ENCODE results near the gene LHX3. TPM values are rescaled to one million over a fixed set of nuclear protein-coding genes. Genes with fewer than 3 reads are reported as not detected.

Gene LHX3
- total RNA-seq, 2 experiments from 2014 or later = 0.16 TPM; not detected in 1

DNA sequence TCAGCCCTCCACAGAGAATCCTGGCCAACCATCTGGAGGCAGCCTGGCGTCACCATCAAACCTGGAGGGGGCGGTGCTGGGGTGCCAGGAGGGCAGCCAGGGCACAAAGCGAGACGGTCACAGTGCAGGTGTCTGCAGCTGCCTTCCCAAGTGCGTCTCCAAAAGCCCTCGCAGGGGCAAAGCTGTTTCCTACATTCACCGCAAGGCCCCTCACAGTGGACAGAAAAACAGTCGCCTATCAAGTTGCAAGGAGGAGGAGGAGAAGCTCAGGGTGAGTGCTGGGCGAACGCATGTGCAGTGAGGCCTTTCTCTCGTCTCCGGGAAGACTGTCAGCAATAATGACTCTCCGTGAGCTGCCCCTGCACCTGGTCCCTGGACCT lies 18.0 kb upstream of the LHX3 start:
- Mint-ChIP-seq H3K4me1 (ENCODE audit: low read depth) (peaks cover 22% of the 10 kb centered on the region), H3K36me3 (ENCODE audit: low read depth) (peaks cover 17% of the 10 kb centered on the region), H3K4me3 (no peak overlapping the region), H3K27me3 (ENCODE audit: low read depth) (no peaks in the 10 kb centered on the region), H3K27ac (no peak overlapping the region), H3K9me3 (ENCODE audit: insufficient read depth) (no peaks in the 10 kb centered on the region)
- ChIA-PET POLR2A (no interaction called here), CTCF (no interaction called here)
- no peak for DNase-seq
- no peak for ATAC-seq

DNA sequence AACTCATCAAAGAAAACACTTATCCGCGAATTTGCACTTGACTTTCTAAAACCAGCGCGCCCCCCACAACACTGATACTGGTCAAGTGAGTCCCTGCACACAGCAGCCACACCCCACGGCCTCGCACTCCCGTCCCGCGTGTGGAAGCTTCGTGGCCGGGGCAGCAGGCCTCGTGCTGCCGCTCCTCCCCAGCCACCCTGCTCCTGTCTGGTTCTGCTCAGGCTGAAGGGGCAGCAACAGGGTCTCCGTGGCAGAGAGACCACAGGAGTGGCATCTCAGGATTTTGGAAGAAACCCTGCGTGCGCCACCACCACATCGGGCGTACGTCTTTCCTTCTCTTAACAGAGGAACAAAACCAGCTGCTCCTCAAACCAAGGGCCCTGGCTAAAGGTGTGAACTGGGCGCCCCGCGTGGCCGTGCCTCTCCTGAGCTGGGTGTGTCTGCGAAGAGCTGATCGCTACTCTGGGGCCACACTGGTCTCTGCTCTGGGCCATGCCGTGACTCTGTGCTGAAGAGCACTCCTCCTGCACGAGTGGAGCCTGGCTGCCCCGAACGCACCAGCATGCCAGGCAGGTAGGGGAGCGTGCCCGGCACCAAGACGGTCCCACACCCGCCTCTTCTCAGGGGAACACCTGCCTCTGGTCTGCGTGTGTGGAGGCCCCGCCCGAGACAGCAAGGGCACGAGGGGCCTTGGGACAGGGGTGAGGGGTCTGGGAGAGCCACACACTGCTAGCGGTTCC lies 17.4 kb upstream of the LHX3 start:
- H3K9me3 Mint-ChIP-seq (ENCODE audit: insufficient read depth) = no peaks in the 10 kb centered on the region
- H3K27me3 Mint-ChIP-seq (ENCODE audit: low read depth) = no peaks in the 10 kb centered on the region
- H3K36me3 Mint-ChIP-seq (ENCODE audit: low read depth) = peaks cover 17% of the 10 kb centered on the region
- POLR2A ChIA-PET = no interaction called here
- no peak for ATAC-seq
- DNase-seq = no peak
- no peak overlapping the region for H3K27ac Mint-ChIP-seq
- H3K4me1 Mint-ChIP-seq (ENCODE audit: low read depth) = peaks cover 22% of the 10 kb centered on the region
- CTCF ChIA-PET = no interaction called here
- no peak overlapping the region for H3K4me3 Mint-ChIP-seq

DNA sequence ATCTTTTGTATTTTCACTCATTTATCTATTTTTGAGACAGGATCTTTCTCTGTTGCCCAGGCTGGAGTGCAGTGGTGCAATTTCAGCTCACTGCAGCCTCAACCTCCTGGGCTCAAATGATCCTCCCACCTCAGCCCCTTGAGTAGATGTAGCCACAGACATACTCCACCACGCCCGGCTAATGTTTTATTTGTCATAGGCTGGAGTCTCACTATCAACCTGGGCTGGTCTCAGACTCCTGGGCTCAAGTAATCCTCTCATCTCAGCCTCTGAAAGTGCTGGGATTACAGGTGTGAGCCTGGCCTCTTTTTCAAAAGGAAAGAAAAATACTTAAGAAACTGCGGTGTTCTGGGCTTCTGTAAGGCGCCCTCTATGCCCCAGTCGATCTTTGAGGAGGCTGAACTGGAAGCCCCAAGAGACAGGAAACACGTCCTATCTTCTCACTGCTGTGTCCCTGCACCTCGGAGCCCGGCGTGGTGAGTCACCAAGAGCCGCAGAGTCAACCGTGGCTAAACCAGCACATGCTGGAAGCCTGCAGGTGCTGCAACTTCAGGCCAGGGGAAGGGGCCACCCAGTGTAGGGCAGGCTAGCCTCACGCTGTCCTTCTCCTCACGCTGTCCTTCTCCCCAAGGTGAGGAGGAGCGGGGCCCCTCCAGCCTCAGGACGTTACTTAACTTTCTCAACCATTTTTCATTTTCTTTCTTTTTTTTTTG lies 15.2 kb upstream of the LHX3 start:
- Mint-ChIP-seq H3K27me3 (ENCODE audit: low read depth) (no peaks in the 10 kb centered on the region), H3K9me3 (ENCODE audit: insufficient read depth) (no peaks in the 10 kb centered on the region), H3K36me3 (ENCODE audit: low read depth) (peaks cover 25% of the 10 kb centered on the region), H3K4me1 (ENCODE audit: low read depth) (peaks cover 17% of the 10 kb centered on the region), H3K4me3 (no peak overlapping the region), H3K27ac (peak overlapping the region; percentile 64)
- POLR2A ChIA-PET = no interaction called here
- DNase-seq = no peak
- peak; percentile 51 for ATAC-seq
- CTCF ChIA-PET = no interaction called here

DNA sequence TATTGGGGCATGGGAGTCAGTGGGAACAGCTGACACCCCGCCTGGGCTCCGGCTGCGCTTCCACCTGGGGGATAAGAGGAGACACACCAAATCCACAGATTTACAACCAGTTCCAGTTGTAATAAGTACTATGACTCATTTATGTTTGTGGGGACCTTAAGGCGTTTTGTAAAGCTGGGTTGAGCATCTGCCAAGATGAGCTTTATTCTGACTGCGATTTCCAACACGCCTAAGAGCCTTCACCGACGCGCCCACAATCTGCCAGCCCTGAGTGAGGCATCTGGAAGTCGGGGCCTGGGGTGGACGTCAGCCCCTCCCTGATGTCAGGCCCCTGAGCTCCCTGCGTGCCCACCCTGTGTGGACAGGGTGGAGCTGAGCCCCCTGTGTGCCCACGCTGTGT lies 14.3 kb upstream of the LHX3 start:
- no peak for DNase-seq
- ATAC-seq = no peak
- POLR2A ChIA-PET = no interaction called here
- Mint-ChIP-seq H3K27me3 (ENCODE audit: low read depth) (no peaks in the 10 kb centered on the region), H3K27ac (no peak overlapping the region), H3K36me3 (ENCODE audit: low read depth) (peaks cover 34% of the 10 kb centered on the region), H3K9me3 (ENCODE audit: insufficient read depth) (peaks cover 3% of the 10 kb centered on the region), H3K4me1 (ENCODE audit: low read depth) (peaks cover 17% of the 10 kb centered on the region), H3K4me3 (no peak overlapping the region)
- CTCF ChIA-PET = no interaction called here

DNA sequence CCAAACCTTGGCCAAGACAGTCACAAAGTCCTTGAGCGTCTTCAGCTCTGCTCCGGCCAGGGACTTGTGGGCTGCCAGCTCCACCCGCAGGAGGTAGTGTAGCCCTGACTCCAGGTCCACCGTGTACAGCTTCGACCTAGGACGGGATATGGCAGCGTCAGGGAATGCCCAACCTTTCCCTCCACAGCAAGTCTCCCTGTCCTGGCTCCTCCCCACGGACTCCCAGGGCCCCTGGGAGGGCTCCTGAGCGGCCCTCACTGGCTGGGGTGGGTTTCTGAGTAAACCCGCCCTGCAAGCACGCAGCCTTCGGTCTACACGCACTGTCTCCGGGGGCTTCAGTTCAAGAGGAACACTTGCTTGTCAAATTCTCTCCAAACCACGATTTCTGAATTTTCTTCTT lies 13.7 kb upstream of the LHX3 start:
- H3K9me3 Mint-ChIP-seq (ENCODE audit: insufficient read depth) = peaks cover 3% of the 10 kb centered on the region
- peaks cover 38% of the 10 kb centered on the region for H3K36me3 Mint-ChIP-seq (ENCODE audit: low read depth)
- no peak for DNase-seq
- ATAC-seq = no peak
- no peaks in the 10 kb centered on the region for H3K27me3 Mint-ChIP-seq (ENCODE audit: low read depth)
- H3K4me1 Mint-ChIP-seq (ENCODE audit: low read depth) = peaks cover 17% of the 10 kb centered on the region
- ChIA-PET CTCF (no interaction called here), POLR2A (no interaction called here)
- H3K27ac Mint-ChIP-seq = no peak overlapping the region
- no peak overlapping the region for H3K4me3 Mint-ChIP-seq

DNA sequence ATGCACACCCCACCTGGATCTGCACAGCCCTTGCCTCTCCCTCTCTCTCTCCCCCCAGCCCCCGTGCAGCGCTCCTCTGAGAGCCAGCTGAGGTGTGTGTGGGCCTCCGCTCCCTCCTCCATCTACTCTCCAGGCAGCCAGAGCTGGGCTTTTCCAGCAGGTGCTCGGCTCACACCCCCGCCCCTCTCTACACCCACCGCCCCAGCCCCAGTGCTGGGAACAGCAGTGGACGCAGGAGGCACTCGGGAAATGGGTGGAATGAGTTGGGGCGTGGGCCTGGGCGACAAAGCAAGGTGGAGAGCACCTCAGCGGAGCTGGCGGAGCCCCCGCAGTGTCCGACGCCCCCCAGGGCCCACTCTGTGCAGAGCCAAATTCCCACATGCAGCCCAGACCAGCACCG lies 13.3 kb upstream of the LHX3 start:
- CTCF ChIA-PET = no interaction called here
- Mint-ChIP-seq H3K9me3 (ENCODE audit: insufficient read depth) (peaks cover 3% of the 10 kb centered on the region), H3K4me1 (ENCODE audit: low read depth) (peaks cover 17% of the 10 kb centered on the region), H3K36me3 (ENCODE audit: low read depth) (peaks cover 38% of the 10 kb centered on the region), H3K27ac (no peak overlapping the region), H3K27me3 (ENCODE audit: low read depth) (no peaks in the 10 kb centered on the region), H3K4me3 (no peak overlapping the region)
- POLR2A ChIA-PET = no interaction called here
- DNase-seq (no peak), ATAC-seq (no peak)

DNA sequence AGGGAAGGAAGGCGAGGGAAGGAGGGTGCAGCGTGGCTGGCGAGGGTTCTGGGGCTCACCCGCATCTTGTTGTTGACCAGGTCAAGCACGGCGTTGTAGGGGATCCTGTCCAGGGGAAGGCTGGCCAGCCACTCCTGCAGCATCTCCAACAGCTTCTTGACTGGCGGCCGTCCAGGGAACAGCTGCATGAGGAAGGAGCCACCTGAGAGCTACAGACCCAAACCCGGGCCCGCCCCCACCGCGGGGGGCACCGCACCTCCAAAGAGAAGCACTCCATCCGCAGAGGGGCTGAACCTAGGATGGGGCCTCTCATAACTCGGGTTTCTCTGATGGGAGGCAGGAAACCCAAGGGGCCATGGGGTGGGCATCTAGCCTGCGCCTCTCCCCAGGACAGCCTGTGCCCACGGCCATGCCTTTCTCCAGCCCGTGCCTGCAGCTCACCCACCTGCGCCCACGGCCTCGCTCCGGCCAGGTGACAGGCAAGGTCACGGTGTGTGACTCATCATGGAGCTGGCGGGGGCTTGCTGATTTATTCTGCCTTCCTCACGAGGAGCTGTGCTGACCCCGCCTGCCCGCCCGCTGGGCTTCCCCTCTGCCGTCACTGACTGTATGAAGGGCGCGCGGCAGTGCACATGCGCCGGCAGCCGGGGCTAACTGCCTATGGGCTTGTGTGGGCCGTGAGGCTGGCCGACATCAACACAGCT lies 11.8 kb upstream of the LHX3 start:
- Mint-ChIP-seq H3K27me3 (ENCODE audit: low read depth) (no peaks in the 10 kb centered on the region), H3K4me1 (ENCODE audit: low read depth) (peaks cover 14% of the 10 kb centered on the region), H3K9me3 (ENCODE audit: insufficient read depth) (peaks cover 3% of the 10 kb centered on the region), H3K36me3 (ENCODE audit: low read depth) (peaks cover 41% of the 10 kb centered on the region), H3K4me3 (no peak overlapping the region), H3K27ac (no peak overlapping the region)
- ATAC-seq (no peak), DNase-seq (no peak)
- ChIA-PET POLR2A (no interaction called here), CTCF (interaction anchor here (0.5 kb wide), 1 partner anchor 228 kb away, joined by 3 read pairs; no protein-coding TSS in a partner anchor)

DNA sequence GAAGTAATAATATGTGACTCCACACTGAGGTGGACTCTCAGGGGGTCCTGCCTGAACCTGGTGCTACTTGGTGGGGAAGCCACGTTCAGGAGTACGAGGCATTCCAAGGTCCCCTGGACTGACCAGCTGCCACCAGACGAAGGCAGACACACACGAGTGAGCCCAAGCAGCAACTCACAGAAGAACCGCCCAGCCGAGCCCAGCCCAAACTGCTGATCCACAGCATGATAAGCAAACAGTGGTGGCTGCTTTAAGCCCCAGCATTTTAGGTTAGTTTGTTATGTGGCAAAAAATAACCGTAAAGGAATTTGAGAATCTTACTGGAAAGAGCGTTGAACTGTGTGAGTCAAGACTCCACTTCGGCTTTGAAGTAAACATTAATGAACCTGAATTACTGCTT lies 8.8 kb upstream of the LHX3 start:
- Mint-ChIP-seq H3K36me3 (ENCODE audit: low read depth) (peaks cover 35% of the 10 kb centered on the region), H3K9me3 (ENCODE audit: insufficient read depth) (peaks cover 3% of the 10 kb centered on the region), H3K4me3 (no peak overlapping the region), H3K27ac (no peak overlapping the region), H3K27me3 (ENCODE audit: low read depth) (no peaks in the 10 kb centered on the region), H3K4me1 (ENCODE audit: low read depth) (no peaks in the 10 kb centered on the region)
- DNase-seq (no peak), ATAC-seq (no peak)
- ChIA-PET CTCF (no interaction called here), POLR2A (no interaction called here)

DNA sequence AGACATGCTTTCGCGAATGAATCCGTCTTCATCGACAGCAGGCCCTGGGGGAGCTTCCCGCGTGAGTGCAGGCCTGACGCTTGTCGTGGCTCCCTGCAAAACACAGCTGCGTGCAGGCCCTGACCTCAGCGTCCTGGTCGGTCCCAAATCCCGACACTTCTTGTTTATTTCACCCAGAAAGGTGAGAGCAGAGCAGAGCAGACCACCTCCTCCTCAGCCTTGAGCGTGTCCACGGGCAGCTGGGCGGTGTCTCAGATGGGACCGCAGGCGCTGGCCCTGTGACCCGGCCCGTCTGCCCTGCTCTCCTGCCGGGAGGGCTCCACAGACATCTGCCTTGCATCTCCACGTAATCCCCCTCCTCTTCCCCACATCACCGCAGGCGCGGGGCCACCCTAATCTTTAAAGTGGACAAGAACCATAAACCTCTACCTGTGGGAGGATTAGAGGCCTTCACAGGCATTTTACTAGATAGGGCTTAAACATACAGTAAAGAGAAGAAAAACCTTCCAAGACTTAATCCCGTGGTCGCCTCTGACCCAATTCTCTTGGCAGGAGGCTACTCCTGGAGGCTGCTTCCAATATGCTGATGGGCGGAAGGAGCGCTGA lies 7.5 kb upstream of the LHX3 start:
- H3K4me1 Mint-ChIP-seq (ENCODE audit: low read depth) = no peaks in the 10 kb centered on the region
- H3K4me3 Mint-ChIP-seq = no peak overlapping the region
- peaks cover 37% of the 10 kb centered on the region for H3K36me3 Mint-ChIP-seq (ENCODE audit: low read depth)

DNA sequence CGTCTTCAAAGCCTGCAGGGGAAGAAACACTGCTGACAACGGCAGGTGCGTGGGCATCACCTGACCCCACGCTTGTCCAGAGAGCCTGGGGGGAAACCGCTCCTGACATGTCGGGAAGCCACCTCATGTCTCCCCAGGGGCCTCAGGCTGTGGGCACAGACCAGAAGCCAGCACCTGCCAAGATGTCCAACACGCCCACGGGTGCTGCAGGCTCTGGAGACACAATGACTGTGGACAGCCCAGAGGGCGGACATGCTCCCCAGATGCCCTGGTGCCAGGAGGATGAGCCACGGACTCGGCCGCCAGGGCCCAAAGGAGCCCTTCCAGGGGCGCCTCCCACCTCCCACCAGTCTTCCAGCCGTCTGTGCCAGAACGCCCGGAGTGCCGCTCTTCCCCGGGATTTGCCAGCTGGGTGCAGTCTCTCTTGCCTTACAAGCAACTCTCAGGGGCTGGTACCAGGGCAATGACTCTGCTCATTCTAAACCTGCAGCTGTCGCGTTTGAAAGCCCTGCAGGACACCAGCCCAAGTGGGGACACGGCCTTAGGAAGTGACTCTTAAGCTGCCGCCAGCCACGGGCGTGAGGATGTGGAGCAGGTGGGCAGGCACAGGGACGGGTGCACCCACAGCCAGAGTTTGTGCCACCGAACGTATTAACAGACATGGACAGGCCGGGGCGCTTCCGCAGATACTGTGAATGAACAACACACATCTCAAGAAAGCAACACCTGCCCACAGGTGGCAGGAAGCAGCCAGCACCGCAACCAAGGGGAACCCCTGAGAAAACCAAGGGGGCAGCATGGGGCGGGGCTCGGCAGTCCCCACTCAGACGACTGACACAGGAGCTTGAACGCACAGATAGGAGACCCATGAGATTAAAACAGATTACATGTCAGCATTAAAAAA lies 6.8 kb upstream of the LHX3 start:
- Mint-ChIP-seq H3K36me3 (ENCODE audit: low read depth) (peaks cover 37% of the 10 kb centered on the region), H3K4me1 (ENCODE audit: low read depth) (no peaks in the 10 kb centered on the region), H3K4me3 (no peak overlapping the region), H3K27me3 (ENCODE audit: low read depth) (no peaks in the 10 kb centered on the region), H3K27ac (no peak overlapping the region), H3K9me3 (ENCODE audit: insufficient read depth) (peaks cover 3% of the 10 kb centered on the region)
- ChIA-PET POLR2A (no interaction called here), CTCF (no interaction called here)
- ATAC-seq = no peak
- DNase-seq = no peak

More for the DNA sequence above, 7.5 kb upstream of the LHX3 start:
- ATAC-seq (no peak), DNase-seq (no peak)
- Mint-ChIP-seq H3K9me3 (ENCODE audit: insufficient read depth) (peaks cover 3% of the 10 kb centered on the region), H3K27me3 (ENCODE audit: low read depth) (no peaks in the 10 kb centered on the region), H3K27ac (no peak overlapping the region)
- ChIA-PET CTCF (no interaction called here), POLR2A (no interaction called here)

DNA sequence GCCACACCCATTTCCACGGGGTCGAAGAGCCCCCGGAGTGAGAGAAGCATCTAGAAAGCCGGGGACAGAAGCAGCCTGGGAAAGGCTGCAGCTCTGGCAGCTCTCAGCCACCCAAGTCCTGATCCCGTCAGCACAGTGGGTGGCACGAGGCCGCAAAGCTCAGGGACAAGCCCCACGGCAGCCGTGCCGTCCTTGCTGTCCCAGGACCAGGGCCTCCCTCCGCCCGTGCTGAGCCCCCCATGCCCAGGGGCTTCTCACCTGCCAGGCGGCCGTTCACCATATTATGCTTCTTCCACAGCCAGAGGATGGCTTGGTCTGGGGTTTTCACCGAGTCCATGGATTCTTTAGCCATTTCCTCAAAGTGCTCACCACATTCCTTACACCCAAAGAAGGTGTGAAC lies 6.1 kb upstream of the LHX3 start:
- Mint-ChIP-seq H3K4me1 (ENCODE audit: low read depth) (no peaks in the 10 kb centered on the region), H3K36me3 (ENCODE audit: low read depth) (peaks cover 38% of the 10 kb centered on the region), H3K27me3 (ENCODE audit: low read depth) (no peaks in the 10 kb centered on the region), H3K9me3 (ENCODE audit: insufficient read depth) (peaks cover 3% of the 10 kb centered on the region), H3K4me3 (no peak overlapping the region), H3K27ac (no peak overlapping the region)
- ChIA-PET POLR2A (no interaction called here), CTCF (no interaction called here)
- DNase-seq (no peak), ATAC-seq (no peak)
